Measurements from ENCODE around the gene DAGLB. TPM values are rescaled to one million over a fixed set of nuclear protein-coding genes. Genes with fewer than 3 reads are reported as not detected.

DAGLB gene
- total and polyA plus RNA-seq, 2 of the 8 experiments (the other 6 are each of a cell fraction or from before 2014, with no cell fraction given): 27.0 to 39.6 TPM

GRCh38 chr7:6413637-6414036, 34.1 kb downstream of the DAGLB start (continued):
- TF ChIP-seq, protein P1, sequence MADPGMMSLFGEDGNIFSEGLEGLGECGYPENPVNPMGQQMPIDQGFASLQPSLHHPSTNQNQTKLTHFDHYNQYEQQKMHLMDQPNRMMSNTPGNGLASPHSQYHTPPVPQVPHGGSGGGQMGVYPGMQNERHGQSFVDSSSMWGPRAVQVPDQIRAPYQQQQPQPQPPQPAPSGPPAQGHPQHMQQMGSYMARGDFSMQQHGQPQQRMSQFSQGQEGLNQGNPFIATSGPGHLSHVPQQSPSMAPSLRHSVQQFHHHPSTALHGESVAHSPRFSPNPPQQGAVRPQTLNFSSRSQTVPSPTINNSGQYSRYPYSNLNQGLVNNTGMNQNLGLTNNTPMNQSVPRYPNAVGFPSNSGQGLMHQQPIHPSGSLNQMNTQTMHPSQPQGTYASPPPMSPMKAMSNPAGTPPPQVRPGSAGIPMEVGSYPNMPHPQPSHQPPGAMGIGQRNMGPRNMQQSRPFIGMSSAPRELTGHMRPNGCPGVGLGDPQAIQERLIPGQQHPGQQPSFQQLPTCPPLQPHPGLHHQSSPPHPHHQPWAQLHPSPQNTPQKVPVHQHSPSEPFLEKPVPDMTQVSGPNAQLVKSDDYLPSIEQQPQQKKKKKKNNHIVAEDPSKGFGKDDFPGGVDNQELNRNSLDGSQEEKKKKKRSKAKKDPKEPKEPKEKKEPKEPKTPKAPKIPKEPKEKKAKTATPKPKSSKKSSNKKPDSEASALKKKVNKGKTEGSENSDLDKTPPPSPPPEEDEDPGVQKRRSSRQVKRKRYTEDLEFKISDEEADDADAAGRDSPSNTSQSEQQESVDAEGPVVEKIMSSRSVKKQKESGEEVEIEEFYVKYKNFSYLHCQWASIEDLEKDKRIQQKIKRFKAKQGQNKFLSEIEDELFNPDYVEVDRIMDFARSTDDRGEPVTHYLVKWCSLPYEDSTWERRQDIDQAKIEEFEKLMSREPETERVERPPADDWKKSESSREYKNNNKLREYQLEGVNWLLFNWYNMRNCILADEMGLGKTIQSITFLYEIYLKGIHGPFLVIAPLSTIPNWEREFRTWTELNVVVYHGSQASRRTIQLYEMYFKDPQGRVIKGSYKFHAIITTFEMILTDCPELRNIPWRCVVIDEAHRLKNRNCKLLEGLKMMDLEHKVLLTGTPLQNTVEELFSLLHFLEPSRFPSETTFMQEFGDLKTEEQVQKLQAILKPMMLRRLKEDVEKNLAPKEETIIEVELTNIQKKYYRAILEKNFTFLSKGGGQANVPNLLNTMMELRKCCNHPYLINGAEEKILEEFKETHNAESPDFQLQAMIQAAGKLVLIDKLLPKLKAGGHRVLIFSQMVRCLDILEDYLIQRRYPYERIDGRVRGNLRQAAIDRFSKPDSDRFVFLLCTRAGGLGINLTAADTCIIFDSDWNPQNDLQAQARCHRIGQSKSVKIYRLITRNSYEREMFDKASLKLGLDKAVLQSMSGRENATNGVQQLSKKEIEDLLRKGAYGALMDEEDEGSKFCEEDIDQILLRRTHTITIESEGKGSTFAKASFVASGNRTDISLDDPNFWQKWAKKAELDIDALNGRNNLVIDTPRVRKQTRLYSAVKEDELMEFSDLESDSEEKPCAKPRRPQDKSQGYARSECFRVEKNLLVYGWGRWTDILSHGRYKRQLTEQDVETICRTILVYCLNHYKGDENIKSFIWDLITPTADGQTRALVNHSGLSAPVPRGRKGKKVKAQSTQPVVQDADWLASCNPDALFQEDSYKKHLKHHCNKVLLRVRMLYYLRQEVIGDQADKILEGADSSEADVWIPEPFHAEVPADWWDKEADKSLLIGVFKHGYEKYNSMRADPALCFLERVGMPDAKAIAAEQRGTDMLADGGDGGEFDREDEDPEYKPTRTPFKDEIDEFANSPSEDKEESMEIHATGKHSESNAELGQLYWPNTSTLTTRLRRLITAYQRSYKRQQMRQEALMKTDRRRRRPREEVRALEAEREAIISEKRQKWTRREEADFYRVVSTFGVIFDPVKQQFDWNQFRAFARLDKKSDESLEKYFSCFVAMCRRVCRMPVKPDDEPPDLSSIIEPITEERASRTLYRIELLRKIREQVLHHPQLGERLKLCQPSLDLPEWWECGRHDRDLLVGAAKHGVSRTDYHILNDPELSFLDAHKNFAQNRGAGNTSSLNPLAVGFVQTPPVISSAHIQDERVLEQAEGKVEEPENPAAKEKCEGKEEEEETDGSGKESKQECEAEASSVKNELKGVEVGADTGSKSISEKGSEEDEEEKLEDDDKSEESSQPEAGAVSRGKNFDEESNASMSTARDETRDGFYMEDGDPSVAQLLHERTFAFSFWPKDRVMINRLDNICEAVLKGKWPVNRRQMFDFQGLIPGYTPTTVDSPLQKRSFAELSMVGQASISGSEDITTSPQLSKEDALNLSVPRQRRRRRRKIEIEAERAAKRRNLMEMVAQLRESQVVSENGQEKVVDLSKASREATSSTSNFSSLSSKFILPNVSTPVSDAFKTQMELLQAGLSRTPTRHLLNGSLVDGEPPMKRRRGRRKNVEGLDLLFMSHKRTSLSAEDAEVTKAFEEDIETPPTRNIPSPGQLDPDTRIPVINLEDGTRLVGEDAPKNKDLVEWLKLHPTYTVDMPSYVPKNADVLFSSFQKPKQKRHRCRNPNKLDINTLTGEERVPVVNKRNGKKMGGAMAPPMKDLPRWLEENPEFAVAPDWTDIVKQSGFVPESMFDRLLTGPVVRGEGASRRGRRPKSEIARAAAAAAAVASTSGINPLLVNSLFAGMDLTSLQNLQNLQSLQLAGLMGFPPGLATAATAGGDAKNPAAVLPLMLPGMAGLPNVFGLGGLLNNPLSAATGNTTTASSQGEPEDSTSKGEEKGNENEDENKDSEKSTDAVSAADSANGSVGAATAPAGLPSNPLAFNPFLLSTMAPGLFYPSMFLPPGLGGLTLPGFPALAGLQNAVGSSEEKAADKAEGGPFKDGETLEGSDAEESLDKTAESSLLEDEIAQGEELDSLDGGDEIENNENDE (IDR thresholded peaks at IDR 0.05; ENCODE audit: insufficient replicate concordance, low read length): no peak
- no peak for TF ChIP-seq RXRA (IDR thresholded peaks at IDR 0.05; ENCODE audit: insufficient read depth, low read depth, low read length)
- TF ChIP-seq ASH2L (IDR thresholded peaks at IDR 0.05; ENCODE audit: low read length): no peak
- TF ChIP-seq SIN3A (conservative IDR thresholded peaks at IDR 0.05 in 1 of 2, IDR thresholded peaks at IDR 0.05 in 1 of 2; ENCODE audit: low read depth in 1 of 2, low read length in 2 of 2): no peak
- TF ChIP-seq CREB1 (IDR thresholded peaks at IDR 0.05): no peak
- TF ChIP-seq TEAD4 (IDR thresholded peaks at IDR 0.05; ENCODE audit: low read depth, low read length): no peak
- no peak for TF ChIP-seq KDM1A (IDR thresholded peaks at IDR 0.05; ENCODE audit: borderline replicate concordance, low read length)
- TF ChIP-seq FOSL1 (IDR thresholded peaks at IDR 0.05; ENCODE audit: insufficient read depth, low read depth, low read length): no peak
- TF ChIP-seq POLR2AphosphoS5 (IDR thresholded peaks at IDR 0.05; ENCODE audit: low read depth, low read length): no peak
- no peak for TF ChIP-seq RAD21 (IDR thresholded peaks at IDR 0.05 in 1 of 2, conservative IDR thresholded peaks at IDR 0.05 in 1 of 2; ENCODE audit: low read depth in 2 of 2, low read length in 2 of 2)
- TF ChIP-seq HDAC6 (IDR thresholded peaks at IDR 0.05; ENCODE audit: low read depth, low read length): no peak
- TF ChIP-seq TAF7 (optimal IDR thresholded peaks at IDR 0.05; ENCODE audit: borderline replicate concordance, low read depth, low read length): no peak
